ENCODE results near the gene CMIP. TPM values are rescaled to one million over a fixed set of nuclear protein-coding genes. Genes with fewer than 3 reads are reported as not detected.

Gene CMIP
- polyA plus RNA-seq, 1 of the 3 experiments (the other 2 are of a cell fraction), result 5.4 TPM

DNA sequence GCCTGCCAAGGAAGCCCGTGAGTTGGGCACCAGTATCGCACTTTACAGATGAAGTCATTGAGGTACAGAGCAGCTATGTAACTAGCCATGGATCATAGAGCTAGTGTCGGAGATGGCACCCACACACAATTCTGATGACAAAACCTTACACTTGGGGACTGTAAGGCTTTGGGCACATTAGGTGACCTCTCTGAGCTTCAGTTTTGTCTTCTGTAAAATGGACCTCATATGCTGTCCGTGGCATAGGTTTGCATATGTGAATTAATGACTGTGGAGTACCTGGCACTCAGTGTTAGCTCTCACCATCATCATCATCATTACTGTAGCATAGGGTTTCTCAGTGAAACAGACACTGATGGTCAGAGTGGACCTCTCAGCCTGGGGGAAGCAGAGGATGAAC lies 50.3 kb downstream of the CMIP start:
- 91% methylated on average over 4 of the region's 4 CpGs for WGBS (ENCODE audit: low lambda C conversion rate)
- Histone ChIP-seq H3K27me3 (ENCODE audit: insufficient read depth) (no peaks in the 10 kb centered on the region), H2AFZ (ENCODE audit: low read depth) (no peak overlapping the region), H3K79me2 (ENCODE audit: insufficient read depth) (peaks cover 12% of the 10 kb centered on the region; the same call in 1 of the 2 replicates), H3K36me3 (replicated peaks in 1 of 2; ENCODE audit: control insufficient read depth in 1 of 2, insufficient read depth in 2 of 2, low read length in 1 of 2) (peaks cover 0 to 3% of the 10 kb centered on the region in 2 experiments), H3K9me3 (no peaks in the 10 kb centered on the region), H3K9me2 (no peaks in the 10 kb centered on the region), H3K9ac (no peak overlapping the region), H3F3A (replicated peaks; ENCODE audit: insufficient read depth) (peaks cover 3% of the 10 kb centered on the region), H4K20me1 (ENCODE audit: insufficient read depth) (peaks cover 27% of the 10 kb centered on the region; the same call in 1 of the 2 replicates), H3K27ac (ENCODE audit: low read depth in 2 of 2, low read length in 1 of 2) (peak overlapping the region in 1 of 2 experiments; percentile 62; a peak in 2 of 4 replicates), H3K4me1 (ENCODE audit: control insufficient read depth in 1 of 2, insufficient read depth in 2 of 2, low read depth in 1 of 2, low read length in 1 of 2) (peaks cover 9 to 54% of the 10 kb centered on the region in 2 experiments), H3K4me3 (ENCODE audit: low read depth in 2 of 2, low read length in 1 of 2) (no peak overlapping the region), H3K4me2 (no peak overlapping the region)
- no peak for DNase-seq
- no peak for TF ChIP-seq GABPA (IDR thresholded peaks at IDR 0.05; ENCODE audit: low read depth)
- no peak for TF ChIP-seq FOXJ3 (CRISPR knock-in tag; IDR thresholded peaks at IDR 0.05)
- TF ChIP-seq NFIC (IDR thresholded peaks at IDR 0.05; ENCODE audit: borderline replicate concordance), result no peak
- no peak for TF ChIP-seq EP300 (IDR thresholded peaks at IDR 0.05; ENCODE audit: borderline replicate concordance in 1 of 2, low read depth in 1 of 2, low read length in 1 of 2)
- ChIA-PET CTCF (interaction anchor here (1.3 to 2.1 kb wide), 4 partner anchors 11 to 91 kb away, joined by 3 to 9 read pairs (median 4); no protein-coding TSS in a partner anchor), POLR2A (no interaction called here)

DNA sequence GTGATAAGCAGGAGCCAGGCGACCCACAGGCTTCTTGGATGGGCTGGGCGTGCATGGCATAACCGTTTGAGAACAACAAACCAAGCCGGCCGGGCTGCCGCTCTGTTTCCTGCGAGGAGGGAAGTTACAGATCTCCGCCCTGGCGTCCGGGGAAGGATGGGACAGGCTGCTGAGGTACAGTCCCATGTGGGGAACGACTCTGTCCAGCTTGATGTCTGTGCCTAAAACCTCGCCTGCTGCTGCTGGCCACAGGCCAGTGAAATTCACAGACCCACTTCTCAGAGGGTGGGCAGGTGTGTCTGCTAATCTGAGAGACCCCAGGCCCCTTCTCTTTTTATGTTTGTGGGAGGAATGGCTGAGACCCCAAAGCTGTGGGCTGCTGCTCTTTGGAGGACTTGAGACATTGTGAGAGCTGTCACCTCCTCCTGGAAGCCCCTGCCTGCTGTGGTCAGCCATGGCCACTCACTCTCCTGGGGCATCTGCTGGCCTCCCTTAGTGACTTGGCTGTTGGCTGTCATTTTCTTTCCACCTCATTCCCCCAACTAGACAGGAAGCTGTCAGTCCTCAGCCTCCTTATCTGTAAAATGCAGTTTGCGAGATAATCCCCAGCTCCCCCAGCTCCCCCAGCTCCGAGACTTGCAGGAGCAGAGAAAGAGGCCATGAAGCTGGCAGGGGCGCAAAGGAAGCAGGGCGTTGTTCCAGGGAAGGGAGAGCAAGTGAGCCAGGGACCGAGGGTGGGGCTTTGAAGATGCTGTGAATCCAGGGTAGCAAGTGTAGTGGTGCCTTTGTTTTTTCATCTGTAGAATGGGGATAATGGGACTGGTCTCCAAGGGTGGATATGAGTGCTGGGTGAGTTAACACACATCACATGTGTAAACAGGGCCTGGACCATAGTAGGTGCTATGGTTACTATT lies 51.0 kb downstream of the CMIP start:
- H4K20me1 ChIP-seq (ENCODE audit: insufficient read depth), result peaks cover 23% of the 10 kb centered on the region; the same call in 1 of the 2 replicates

DNA sequence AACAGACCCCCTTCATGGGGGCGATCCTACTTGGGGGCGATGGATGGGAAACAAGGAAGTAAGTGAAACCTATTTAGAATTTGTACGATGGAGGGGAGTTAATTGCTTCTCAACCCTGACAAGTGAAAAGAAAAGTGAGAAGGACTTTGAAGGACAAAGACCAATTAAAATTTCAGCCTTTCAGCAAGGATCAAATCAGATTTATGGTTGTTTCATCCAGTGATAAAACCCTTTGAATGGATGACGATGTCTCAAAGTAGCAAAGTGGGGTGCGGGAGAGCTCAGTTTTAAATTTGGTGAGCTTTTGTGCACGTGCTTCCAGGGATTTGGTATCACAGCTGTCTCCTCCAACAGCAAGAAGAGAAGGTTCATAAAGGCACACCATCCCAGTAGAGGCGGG lies 51.7 kb downstream of the CMIP start:
- DNase-seq, result no peak
- Histone ChIP-seq H4K20me1 (ENCODE audit: insufficient read depth) (peaks cover 17% of the 10 kb centered on the region; the same call in 1 of the 2 replicates), H3K4me2 (no peak overlapping the region), H3K9me2 (no peaks in the 10 kb centered on the region), H3K27ac (ENCODE audit: low read depth in 2 of 2, low read length in 1 of 2) (no peak overlapping the region), H3K27me3 (ENCODE audit: insufficient read depth) (no peaks in the 10 kb centered on the region), H2AFZ (ENCODE audit: low read depth) (no peak overlapping the region), H3K79me2 (ENCODE audit: insufficient read depth) (peaks cover 12% of the 10 kb centered on the region; the same call in 1 of the 2 replicates), H3K9ac (no peak overlapping the region), H3F3A (replicated peaks; ENCODE audit: insufficient read depth) (peaks cover 3% of the 10 kb centered on the region), H3K4me3 (ENCODE audit: low read depth in 2 of 2, low read length in 1 of 2) (no peak overlapping the region), H3K36me3 (replicated peaks in 1 of 2; ENCODE audit: control insufficient read depth in 1 of 2, insufficient read depth in 2 of 2, low read length in 1 of 2) (peaks cover 0 to 3% of the 10 kb centered on the region in 2 experiments), H3K4me1 (ENCODE audit: control insufficient read depth in 1 of 2, insufficient read depth in 2 of 2, low read depth in 1 of 2, low read length in 1 of 2) (peaks cover 9 to 55% of the 10 kb centered on the region in 2 experiments), H3K9me3 (no peaks in the 10 kb centered on the region)
- ChIA-PET CTCF (interaction anchor here (1.3 kb wide), 1 partner anchor 13 kb away, joined by 4 read pairs; no protein-coding TSS in a partner anchor), POLR2A (interaction anchor here (2.3 kb wide), 1 partner anchor 11 kb away, joined by 7 read pairs; no protein-coding TSS in a partner anchor)
- 92% methylated on average over 7 of the region's 7 CpGs for WGBS (ENCODE audit: low lambda C conversion rate)
- TF ChIP-seq, protein P1, sequence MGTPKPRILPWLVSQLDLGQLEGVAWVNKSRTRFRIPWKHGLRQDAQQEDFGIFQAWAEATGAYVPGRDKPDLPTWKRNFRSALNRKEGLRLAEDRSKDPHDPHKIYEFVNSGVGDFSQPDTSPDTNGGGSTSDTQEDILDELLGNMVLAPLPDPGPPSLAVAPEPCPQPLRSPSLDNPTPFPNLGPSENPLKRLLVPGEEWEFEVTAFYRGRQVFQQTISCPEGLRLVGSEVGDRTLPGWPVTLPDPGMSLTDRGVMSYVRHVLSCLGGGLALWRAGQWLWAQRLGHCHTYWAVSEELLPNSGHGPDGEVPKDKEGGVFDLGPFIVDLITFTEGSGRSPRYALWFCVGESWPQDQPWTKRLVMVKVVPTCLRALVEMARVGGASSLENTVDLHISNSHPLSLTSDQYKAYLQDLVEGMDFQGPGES (IDR thresholded peaks at IDR 0.05; ENCODE audit: low read depth, low read length), result no peak
- TF ChIP-seq TCF12 (IDR thresholded peaks at IDR 0.05), result no peak
- TF ChIP-seq, protein P2, sequence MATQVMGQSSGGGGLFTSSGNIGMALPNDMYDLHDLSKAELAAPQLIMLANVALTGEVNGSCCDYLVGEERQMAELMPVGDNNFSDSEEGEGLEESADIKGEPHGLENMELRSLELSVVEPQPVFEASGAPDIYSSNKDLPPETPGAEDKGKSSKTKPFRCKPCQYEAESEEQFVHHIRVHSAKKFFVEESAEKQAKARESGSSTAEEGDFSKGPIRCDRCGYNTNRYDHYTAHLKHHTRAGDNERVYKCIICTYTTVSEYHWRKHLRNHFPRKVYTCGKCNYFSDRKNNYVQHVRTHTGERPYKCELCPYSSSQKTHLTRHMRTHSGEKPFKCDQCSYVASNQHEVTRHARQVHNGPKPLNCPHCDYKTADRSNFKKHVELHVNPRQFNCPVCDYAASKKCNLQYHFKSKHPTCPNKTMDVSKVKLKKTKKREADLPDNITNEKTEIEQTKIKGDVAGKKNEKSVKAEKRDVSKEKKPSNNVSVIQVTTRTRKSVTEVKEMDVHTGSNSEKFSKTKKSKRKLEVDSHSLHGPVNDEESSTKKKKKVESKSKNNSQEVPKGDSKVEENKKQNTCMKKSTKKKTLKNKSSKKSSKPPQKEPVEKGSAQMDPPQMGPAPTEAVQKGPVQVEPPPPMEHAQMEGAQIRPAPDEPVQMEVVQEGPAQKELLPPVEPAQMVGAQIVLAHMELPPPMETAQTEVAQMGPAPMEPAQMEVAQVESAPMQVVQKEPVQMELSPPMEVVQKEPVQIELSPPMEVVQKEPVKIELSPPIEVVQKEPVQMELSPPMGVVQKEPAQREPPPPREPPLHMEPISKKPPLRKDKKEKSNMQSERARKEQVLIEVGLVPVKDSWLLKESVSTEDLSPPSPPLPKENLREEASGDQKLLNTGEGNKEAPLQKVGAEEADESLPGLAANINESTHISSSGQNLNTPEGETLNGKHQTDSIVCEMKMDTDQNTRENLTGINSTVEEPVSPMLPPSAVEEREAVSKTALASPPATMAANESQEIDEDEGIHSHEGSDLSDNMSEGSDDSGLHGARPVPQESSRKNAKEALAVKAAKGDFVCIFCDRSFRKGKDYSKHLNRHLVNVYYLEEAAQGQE (IDR thresholded peaks at IDR 0.05; ENCODE audit: low read depth, low read length), result no peak
- no peak for TF ChIP-seq CHD2 (IDR thresholded peaks at IDR 0.05; ENCODE audit: low read length, partially characterized antibody)
- no peak for TF ChIP-seq GABPA (IDR thresholded peaks at IDR 0.05; ENCODE audit: low read depth)
- no peak for TF ChIP-seq FOSL2 (IDR thresholded peaks at IDR 0.05; ENCODE audit: borderline replicate concordance, low read depth)
- no peak for TF ChIP-seq MXI1 (IDR thresholded peaks at IDR 0.05; ENCODE audit: low read depth, low read length)
- TF ChIP-seq ELF1 (IDR thresholded peaks at IDR 0.05), result no peak
- no peak for TF ChIP-seq TEAD4 (IDR thresholded peaks at IDR 0.05; ENCODE audit: borderline replicate concordance, insufficient read depth)

More for the DNA sequence above, 51.0 kb downstream of the CMIP start:
- H3K36me3 ChIP-seq (replicated peaks in 1 of 2; ENCODE audit: control insufficient read depth in 1 of 2, insufficient read depth in 2 of 2, low read length in 1 of 2), result peaks cover 0 to 3% of the 10 kb centered on the region in 2 experiments
- no peak overlapping the region for H3K4me3 ChIP-seq (ENCODE audit: low read depth in 2 of 2, low read length in 1 of 2)
- peak; percentile 73 for DNase-seq
- no peak overlapping the region for H3K9ac ChIP-seq
- no peaks in the 10 kb centered on the region for H3K27me3 ChIP-seq (ENCODE audit: insufficient read depth)
- POLR2A ChIA-PET, result interaction anchor here (2.3 kb wide), 1 partner anchor 10 kb away, joined by 7 read pairs; no protein-coding TSS in a partner anchor
- 85% methylated on average over 14 of the region's 17 CpGs for WGBS (ENCODE audit: low lambda C conversion rate)
- H3K79me2 ChIP-seq (ENCODE audit: insufficient read depth), result peaks cover 12% of the 10 kb centered on the region; the same call in 1 of the 2 replicates
- peak; percentile 34; the same call in 1 of the 2 replicates for TF ChIP-seq GATA2 (CRISPR knock-in tag; IDR thresholded peaks at IDR 0.05)
- no peak for TF ChIP-seq CHD2 (IDR thresholded peaks at IDR 0.05; ENCODE audit: low read length, partially characterized antibody)
- no peak for TF ChIP-seq EZH2phosphoT487 (IDR thresholded peaks at IDR 0.05; ENCODE audit: borderline replicate concordance, low read depth)
- TF ChIP-seq RCOR1 (IDR thresholded peaks at IDR 0.05; ENCODE audit: low read length), result no peak
- TF ChIP-seq TAF1 (IDR thresholded peaks at IDR 0.05; ENCODE audit: borderline replicate concordance, low read depth, low read length), result no peak
- 0 out of 2 replicates have a peak, but pooled peaks have one; percentile 38 for TF ChIP-seq MXI1 (IDR thresholded peaks at IDR 0.05; ENCODE audit: low read depth, low read length)
- H3K9me3 ChIP-seq, result no peaks in the 10 kb centered on the region
- no peaks in the 10 kb centered on the region for H3K9me2 ChIP-seq
- CTCF ChIA-PET, result interaction anchor here (0.7 to 2.1 kb wide), 5 partner anchors 11 to 92 kb away, joined by 3 to 9 read pairs (median 4); no protein-coding TSS in a partner anchor
- H3F3A ChIP-seq (replicated peaks; ENCODE audit: insufficient read depth), result peaks cover 3% of the 10 kb centered on the region
- H2AFZ ChIP-seq (ENCODE audit: low read depth), result no peak overlapping the region
- peaks cover 9 to 55% of the 10 kb centered on the region in 2 experiments for H3K4me1 ChIP-seq (ENCODE audit: control insufficient read depth in 1 of 2, insufficient read depth in 2 of 2, low read depth in 1 of 2, low read length in 1 of 2)
- H3K27ac ChIP-seq (ENCODE audit: low read depth in 2 of 2, low read length in 1 of 2), result peak overlapping the region in 1 of 2 experiments; percentile 62; a peak in 2 of 4 replicates
- no peak overlapping the region for H3K4me2 ChIP-seq

Data from SK-N-SH (cell line).